ENCODE results near the gene GRIK3. TPM values are rescaled to one million over a fixed set of nuclear protein-coding genes. Genes with fewer than 3 reads are reported as not detected.
"Not testable (repeated sequence)": the region's sequence is repeated elsewhere in the genome, so short reads cannot be mapped to it uniquely, and the experiment has no call there.

The GRIK3 gene
- total and polyA plus RNA-seq, 5 experiments from 2014 or later, result not detected

DNA sequence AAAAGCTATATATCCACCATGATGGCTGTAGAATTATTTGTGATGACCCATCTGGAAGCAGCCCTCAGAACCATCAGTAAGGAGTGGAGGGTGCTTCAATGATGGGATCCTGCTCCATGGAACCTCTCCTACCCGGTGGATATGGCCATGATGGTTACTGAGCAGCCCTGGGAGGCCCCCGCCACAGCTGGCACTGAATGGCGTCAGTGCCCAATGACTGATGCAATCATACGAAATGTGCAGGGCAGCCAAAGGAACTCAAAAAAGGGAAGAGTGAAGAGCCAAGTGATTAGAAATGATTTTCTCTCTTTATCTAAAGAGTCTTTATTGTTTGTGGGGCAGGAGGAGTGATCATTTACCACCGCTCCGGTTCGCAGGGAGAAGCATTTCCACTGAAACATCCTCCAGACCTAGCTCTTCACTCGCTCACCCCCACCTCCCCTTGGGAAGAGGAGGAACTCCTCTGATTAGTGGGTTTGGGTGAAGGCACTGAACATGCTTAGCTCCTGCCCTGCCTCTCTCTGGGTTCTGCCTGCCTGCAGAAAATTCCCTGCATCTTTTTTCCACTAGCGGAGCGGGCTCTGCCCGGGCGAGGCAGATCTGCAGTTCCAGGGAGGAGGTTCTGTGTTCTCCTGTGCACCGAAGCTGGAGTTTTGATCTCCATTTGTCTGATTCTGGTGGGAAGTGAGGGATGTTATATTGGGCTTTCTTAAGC lies 260.3 kb downstream of the GRIK3 start:
- no peaks in the 10 kb centered on the region for H3K36me3 Mint-ChIP-seq
- DNase-seq, result no peak
- POLR2A ChIA-PET, result no interaction called here
- H3K9me3 Mint-ChIP-seq, result no peaks in the 10 kb centered on the region
- peaks cover 13 to 43% (median 40%) of the 10 kb centered on the region in 5 donors for H3K27me3 Mint-ChIP-seq
- no peak for ATAC-seq
- H3K4me3 Mint-ChIP-seq, result no peak overlapping the region
- H3K4me1 Mint-ChIP-seq, result no peaks in the 10 kb centered on the region
- H3K27ac Mint-ChIP-seq, result no peak overlapping the region

DNA sequence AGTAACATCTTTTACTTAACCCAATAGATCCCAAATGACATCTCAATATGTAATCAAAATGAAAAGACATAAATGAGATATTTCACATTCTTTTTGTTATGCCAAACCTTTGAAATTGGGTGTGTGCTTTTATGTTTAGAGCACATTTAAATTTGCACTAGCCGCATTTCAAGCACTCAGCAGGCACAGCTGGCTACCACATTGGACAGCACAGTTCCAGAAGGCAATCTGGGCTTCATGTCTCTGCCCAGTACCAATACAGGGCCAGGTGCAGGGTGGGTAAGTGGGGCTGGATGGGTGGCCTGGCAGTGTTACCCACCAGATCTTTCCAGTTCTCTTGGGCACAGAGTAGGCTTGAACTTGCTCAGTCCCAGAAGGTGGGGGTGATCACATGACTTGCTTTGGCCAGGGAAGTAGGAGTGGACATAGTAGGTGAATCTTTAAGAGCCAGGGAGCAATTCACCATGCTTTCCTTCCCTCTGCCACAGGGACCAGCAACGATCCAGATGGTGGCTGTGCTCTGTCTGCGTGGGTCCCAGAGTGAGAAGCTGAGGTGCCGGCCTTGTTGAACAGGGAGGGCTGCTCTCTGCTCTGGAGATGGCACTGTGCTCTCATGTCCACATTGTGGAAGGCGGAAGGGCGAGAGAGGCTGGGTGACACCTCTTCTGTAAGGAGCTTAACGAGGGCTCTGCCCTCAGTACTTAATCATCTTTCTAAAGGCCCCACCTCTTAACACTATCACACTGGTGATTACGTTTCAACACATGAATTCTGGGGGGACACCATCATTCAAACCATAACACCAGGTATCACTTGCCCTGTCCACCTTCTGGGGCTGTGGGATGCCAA lies 261.4 kb downstream of the GRIK3 start:
- H3K36me3 Mint-ChIP-seq, result no peaks in the 10 kb centered on the region
- peaks cover 15 to 51% (median 44%) of the 10 kb centered on the region in 5 donors for H3K27me3 Mint-ChIP-seq
- no peaks in the 10 kb centered on the region for H3K9me3 Mint-ChIP-seq
- no peak overlapping the region for H3K27ac Mint-ChIP-seq
- H3K4me1 Mint-ChIP-seq, result no peaks in the 10 kb centered on the region
- POLR2A ChIA-PET, result no interaction called here
- ATAC-seq (no peak), DNase-seq (no peak)
- no peak overlapping the region for H3K4me3 Mint-ChIP-seq

DNA sequence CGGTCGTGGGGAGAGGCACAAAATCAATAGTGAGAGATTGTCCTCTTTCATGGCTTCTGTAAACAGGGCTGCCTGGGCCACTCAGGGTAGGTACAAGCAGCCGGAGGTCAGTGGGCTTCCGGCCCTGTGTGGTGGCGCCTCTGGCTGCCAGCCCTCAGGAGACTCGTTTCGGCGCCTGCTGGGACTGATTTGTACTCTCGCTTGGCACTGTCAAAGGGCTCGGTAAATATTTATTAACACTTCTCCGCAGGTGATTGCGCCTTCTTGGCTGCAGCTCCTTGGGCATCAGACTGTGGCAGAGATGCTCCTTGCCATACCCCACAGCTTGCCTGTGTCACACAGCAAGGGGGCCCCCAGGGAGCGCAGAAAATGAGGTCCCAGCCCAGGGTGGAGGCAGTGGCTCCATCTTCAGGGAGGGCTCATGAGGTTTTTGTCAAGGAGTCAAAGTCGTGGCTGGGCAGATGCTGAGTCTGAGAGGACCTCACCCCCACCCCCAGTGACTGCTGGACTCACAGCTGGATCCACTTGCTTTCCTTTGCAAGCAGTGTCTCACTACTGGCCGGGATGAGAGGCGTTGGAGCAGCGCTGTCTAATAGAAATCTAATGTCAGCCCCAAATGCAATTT lies 262.5 kb downstream of the GRIK3 start:
- H3K4me1 Mint-ChIP-seq, result no peaks in the 10 kb centered on the region
- no peak overlapping the region for H3K27ac Mint-ChIP-seq
- no peak for DNase-seq
- H3K36me3 Mint-ChIP-seq, result no peaks in the 10 kb centered on the region
- no peak for ATAC-seq
- H3K27me3 Mint-ChIP-seq, result peaks cover 15 to 54% (median 44%) of the 10 kb centered on the region in 5 donors
- POLR2A ChIA-PET, result no interaction called here
- no peak overlapping the region for H3K4me3 Mint-ChIP-seq
- H3K9me3 Mint-ChIP-seq, result no peaks in the 10 kb centered on the region

DNA sequence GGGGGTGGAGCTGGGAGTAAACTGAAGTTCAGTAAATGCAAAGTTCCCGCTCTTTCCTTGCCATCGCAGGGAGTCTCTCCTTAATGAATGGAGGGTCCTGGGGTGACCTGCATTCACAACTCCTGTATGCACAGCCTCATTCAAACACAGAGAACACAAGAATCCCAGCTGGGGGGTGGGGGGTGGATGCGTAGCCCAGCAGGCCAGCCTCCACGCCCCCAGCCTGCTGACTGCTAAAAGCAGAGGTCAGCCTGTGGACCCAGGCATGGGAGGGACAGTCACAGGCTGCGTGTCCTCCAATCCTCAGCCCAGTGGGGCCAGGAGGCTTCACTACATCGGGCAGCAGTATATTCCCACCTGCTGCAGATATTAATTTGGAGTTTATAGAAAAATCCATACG lies 263.1 kb downstream of the GRIK3 start:
- ATAC-seq, result no peak
- POLR2A ChIA-PET, result no interaction called here
- H3K9me3 Mint-ChIP-seq, result no peaks in the 10 kb centered on the region
- H3K27me3 Mint-ChIP-seq, result peaks cover 12 to 54% (median 41%) of the 10 kb centered on the region in 5 donors
- H3K36me3 Mint-ChIP-seq, result no peaks in the 10 kb centered on the region
- no peaks in the 10 kb centered on the region for H3K4me1 Mint-ChIP-seq
- H3K4me3 Mint-ChIP-seq, result no peak overlapping the region
- H3K27ac Mint-ChIP-seq, result no peak overlapping the region
- no peak for DNase-seq

DNA sequence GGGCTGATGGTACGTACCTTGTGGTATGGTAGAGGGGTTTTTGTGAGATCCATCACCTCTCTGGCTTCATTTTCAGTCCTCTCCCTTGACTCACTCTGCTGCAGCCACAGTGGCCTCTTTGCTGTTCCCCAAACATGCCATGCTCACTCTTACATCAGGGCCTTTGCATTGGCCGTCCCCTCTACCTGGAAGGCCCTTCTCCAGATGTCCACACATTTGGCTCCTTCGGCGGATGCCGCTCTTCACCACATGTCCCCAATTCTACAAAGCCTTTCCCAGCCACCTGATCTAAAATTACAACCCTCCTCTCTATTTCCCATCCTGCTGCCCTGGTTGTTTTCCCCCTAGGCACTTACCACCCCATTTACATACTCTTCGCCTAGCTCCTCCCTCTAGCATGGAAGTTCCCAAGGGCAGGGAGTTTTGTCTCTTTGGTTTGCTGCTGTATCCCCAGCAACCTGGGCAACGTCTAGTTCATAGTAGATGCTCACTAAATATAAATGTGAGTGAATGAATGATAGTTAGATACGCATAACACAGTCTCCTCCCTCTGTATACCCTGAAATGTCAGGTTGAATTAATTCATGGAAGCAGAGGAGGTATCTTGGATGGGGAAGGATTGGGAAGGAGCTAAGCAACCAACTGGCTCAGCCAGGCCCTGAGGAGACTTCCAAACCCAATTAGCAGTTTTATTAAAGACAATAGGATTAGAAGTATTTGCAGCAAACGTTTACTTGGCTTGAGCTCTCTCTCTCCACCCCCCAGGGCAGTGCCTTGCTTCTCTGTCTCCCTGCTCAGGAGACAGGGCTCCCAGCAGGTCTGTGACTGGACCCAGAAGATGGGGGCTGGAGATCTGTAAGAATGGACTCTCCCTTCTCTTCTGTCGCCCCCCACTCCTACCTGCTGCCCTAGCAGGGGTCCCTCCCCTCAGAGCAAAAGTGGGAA lies 264.2 kb downstream of the GRIK3 start:
- ATAC-seq (no peak), DNase-seq (no peak)
- Mint-ChIP-seq H3K27ac (no peak overlapping the region), H3K9me3 (no peaks in the 10 kb centered on the region), H3K27me3 (peaks cover 11 to 44% (median 35%) of the 10 kb centered on the region in 5 donors), H3K4me1 (no peaks in the 10 kb centered on the region), H3K36me3 (no peaks in the 10 kb centered on the region), H3K4me3 (no peak overlapping the region)
- POLR2A ChIA-PET, result no interaction called here

DNA sequence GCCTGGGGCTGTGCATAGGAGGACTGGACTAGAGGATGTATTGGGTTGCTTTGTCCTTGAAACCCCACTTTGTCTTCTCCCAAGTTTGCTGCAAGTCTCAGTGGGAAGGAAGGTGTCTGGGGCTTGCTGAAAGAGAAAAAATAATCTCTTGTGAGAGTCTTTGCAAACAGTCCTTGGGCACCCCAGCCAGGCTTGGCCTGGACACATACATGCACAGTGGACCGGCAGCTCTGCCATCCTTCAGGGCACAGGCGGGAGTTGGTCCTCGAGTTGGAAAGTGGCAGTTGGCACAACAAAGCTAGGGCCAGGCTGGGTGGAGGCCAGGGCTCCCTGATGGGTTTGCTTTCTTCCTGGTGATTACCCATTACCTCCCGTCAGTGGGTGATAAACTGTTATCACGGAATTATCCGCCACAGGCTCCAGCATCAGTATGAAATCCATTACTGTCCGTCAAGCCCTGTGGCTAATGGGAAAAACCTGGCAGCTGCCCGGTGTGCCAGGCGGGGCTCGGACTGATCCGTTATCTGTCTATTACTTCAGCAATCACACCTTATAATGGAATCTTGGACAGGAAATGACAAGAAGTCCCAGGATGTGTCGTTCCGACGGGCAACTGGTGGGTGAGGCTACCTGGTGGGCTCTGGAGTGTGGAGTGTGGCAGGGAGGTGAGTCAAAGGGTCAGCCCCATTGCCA lies 265.7 kb downstream of the GRIK3 start:
- H3K4me1 Mint-ChIP-seq, result no peaks in the 10 kb centered on the region
- no peak overlapping the region for H3K4me3 Mint-ChIP-seq
- H3K27ac Mint-ChIP-seq, result no peak overlapping the region
- POLR2A ChIA-PET, result no interaction called here
- H3K36me3 Mint-ChIP-seq, result no peaks in the 10 kb centered on the region
- H3K9me3 Mint-ChIP-seq, result no peaks in the 10 kb centered on the region
- peaks cover 10 to 38% (median 27%) of the 10 kb centered on the region in 5 donors for H3K27me3 Mint-ChIP-seq
- DNase-seq (no peak), ATAC-seq (no peak)

DNA sequence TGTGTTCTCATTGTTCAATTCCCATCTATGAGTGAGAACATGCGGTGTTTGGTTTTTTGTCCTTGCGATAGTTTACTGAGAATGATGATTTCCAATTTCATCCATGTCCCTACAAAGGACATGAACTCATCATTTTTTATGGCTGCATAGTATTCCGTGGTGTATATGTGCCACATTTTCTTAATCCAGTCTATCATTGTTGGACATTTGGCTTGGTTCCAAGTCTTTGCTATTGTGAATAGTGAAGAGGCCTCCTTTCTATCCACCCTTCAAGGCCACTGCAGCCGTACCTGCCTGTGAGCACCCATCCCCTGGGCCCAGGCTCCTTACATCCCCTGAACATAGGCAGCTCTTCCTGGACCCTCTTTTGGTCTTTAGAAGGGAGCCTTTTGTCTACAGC lies 266.9 kb downstream of the GRIK3 start:
- POLR2A ChIA-PET, DNase-seq, H3K36me3 Mint-ChIP-seq, H3K27ac Mint-ChIP-seq, H3K4me1 Mint-ChIP-seq, ATAC-seq, H3K4me3 Mint-ChIP-seq, H3K9me3 Mint-ChIP-seq: not testable (repeated sequence)
- peaks cover 10 to 38% (median 22%) of the 10 kb centered on the region in 5 donors for H3K27me3 Mint-ChIP-seq

DNA sequence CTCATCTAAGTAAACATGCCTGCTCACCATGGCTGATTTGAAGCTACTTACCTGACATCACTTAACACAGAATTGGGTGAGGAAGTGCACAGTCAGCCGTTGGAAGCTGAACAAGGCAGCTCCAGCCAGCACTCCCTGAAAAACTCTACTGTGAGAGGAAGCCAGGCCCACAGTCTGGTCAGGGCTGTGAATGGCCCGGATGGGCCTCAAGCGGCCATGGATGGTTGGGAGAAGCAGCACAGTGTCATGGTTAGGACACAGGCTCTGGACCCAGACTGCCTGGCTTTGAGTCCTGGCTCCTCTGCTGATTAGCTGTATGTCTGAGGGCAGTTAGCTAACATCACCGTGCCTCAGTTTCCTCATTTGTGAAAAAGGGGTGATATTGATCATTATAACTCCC lies 267.8 kb downstream of the GRIK3 start:
- Mint-ChIP-seq H3K4me1 (no peaks in the 10 kb centered on the region), H3K27ac (no peak overlapping the region), H3K9me3 (peaks cover 0 to under 1% (median 0%) of the 10 kb centered on the region in 9 donors), H3K36me3 (no peaks in the 10 kb centered on the region), H3K27me3 (peaks cover 10 to 38% (median 19%) of the 10 kb centered on the region in 5 donors), H3K4me3 (no peak overlapping the region)
- DNase-seq (no peak), ATAC-seq (no peak)
- POLR2A ChIA-PET, result no interaction called here

DNA sequence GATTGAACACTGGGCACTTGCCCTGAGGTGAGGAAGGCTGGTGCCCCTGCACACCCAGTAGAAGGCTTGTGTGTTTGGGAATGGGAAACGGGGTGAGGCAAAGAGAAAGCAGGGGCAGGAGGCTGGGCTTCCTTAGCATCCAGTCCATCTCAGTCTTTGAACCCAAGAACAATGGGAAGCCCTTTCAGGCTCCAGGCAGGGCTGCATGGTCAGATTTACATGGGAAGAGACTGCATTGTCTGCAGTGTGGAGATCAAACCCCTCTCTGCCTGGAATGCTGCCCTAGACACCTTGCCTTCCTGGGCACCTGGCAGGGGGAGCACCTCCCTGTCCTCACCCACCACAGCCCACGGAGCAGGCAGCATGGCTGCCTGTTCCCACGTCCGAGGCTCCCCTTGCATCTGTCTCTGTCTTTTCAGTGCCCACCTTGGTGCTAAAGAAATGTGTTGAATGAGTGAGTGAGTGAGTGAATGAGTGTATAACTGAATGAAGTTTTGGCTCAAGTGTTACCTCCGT lies 268.5 kb downstream of the GRIK3 start:
- ATAC-seq, result no peak
- H3K27ac Mint-ChIP-seq, result no peak overlapping the region
- POLR2A ChIA-PET, result no interaction called here

DNA sequence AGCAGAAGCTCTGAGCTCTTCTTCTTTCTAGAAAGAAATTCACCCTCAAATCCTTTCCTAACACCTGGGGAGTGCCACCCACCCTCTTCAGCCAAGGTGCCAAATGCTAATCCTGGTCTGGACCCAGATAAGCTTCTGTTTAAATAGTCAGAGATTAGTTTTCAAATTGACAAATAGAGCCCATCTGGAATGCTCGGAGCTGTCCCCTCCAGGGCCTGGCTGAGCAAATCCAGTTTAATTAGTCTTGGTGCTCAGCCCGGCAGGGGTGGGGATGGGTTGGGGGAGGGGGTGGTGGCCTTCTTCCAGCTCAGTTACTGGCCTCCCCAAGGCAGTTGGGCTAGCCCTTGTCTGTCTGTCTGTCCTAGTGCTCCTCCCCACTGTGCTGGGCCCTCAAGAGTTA lies 269.5 kb downstream of the GRIK3 start:
- Mint-ChIP-seq H3K27me3 (peaks cover 5 to 22% (median 9%) of the 10 kb centered on the region in 5 donors), H3K36me3 (no peaks in the 10 kb centered on the region), H3K27ac (no peak overlapping the region), H3K4me1 (no peaks in the 10 kb centered on the region), H3K4me3 (no peak overlapping the region), H3K9me3 (peaks cover 0 to 4% (median 0%) of the 10 kb centered on the region in 9 donors)
- ATAC-seq (no peak), DNase-seq (no peak)
- POLR2A ChIA-PET, result no interaction called here

More for the DNA sequence above, 268.5 kb downstream of the GRIK3 start:
- H3K4me3 Mint-ChIP-seq, result no peak overlapping the region
- no peak for DNase-seq
- H3K36me3 Mint-ChIP-seq, result no peaks in the 10 kb centered on the region
- H3K27me3 Mint-ChIP-seq, result peaks cover 10 to 33% (median 15%) of the 10 kb centered on the region in 5 donors
- no peaks in the 10 kb centered on the region for H3K4me1 Mint-ChIP-seq
- peaks cover 0 to 2% (median 0%) of the 10 kb centered on the region in 9 donors for H3K9me3 Mint-ChIP-seq

DNA sequence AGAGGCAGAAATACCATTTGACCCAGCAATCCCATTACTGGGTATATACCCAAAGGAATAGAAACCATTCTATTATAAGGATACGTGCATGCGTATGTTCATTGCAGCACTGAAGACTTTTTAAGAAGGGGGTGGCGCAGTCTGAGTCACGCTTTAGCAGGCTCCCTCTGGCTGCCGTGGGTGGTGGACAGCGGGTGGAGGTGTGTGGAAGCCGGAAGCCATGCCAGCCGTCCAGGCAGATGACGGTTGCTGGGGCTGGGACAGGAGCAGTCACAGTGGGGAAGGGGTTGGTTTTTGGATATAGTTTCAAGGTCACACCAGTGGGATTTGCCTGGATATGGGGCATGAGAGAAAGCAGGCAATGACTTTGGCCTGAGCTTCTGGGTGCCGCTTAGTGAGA lies 270.5 kb downstream of the GRIK3 start:
- ATAC-seq, result no peak
- H3K36me3 Mint-ChIP-seq, result no peaks in the 10 kb centered on the region
- no peak overlapping the region for H3K27ac Mint-ChIP-seq
- peaks cover 0 to 9% (median 0%) of the 10 kb centered on the region in 9 donors for H3K9me3 Mint-ChIP-seq
- no peak overlapping the region for H3K4me3 Mint-ChIP-seq
- no peaks in the 10 kb centered on the region for H3K4me1 Mint-ChIP-seq
- POLR2A ChIA-PET, result no interaction called here
- H3K27me3 Mint-ChIP-seq, result peaks cover 0 to 12% (median 4%) of the 10 kb centered on the region in 5 donors
- DNase-seq, result no peak

DNA sequence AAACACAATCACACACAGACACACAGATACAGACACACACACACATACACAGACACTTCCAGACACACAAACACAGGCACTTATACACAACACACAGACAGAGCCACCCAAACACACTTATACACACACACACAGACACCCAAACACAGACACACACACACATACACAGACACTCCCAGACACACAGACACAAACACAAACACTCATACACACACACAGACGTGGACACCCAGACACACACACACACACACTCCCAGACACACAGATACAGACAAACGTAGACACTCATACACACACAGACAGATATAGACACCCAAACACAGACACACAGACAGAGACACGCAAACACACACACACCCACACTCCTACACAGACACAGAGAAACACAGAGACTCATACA lies 272.1 kb downstream of the GRIK3 start:
- no peaks in the 10 kb centered on the region for H3K36me3 Mint-ChIP-seq
- ATAC-seq, result no peak
- H3K9me3 Mint-ChIP-seq, result peaks cover 0 to 10% (median 0%) of the 10 kb centered on the region in 9 donors

More for the DNA sequence above, 272.1 kb downstream of the GRIK3 start:
- no peaks in the 10 kb centered on the region for H3K4me1 Mint-ChIP-seq
- POLR2A ChIA-PET, result no interaction called here
- H3K27ac Mint-ChIP-seq, result no peak overlapping the region
- H3K4me3 Mint-ChIP-seq, result no peak overlapping the region
- no peak for DNase-seq
- H3K27me3 Mint-ChIP-seq, result peaks cover 0 to 3% (median 0%) of the 10 kb centered on the region in 5 donors
